NCI-H82 (cell line): ENCODE measurements around the gene LRRC32.

Source experiments
- DNase-seq: peaks from one replicate; lab custom pipeline; 2025; lab: John Stamatoyannopoulos, UW

Gene LRRC32

GRCh38 chr11:76670485-76671236 is at the start of gene LRRC32:
Gene LRRC32, minus strand, starts transcription at chr11:76670747. Its CDS starts 4,793 bp downstream, at chr11:76665954.
- DNase-seq: peak; percentile 22

- no peak for DNase-seq
Observed at GRCh38 chr11:76719686-76720085, 49.1 kb upstream of the LRRC32 start.

GRCh38 chr11:76719281-76719680 is 48.7 kb upstream of the LRRC32 start:
- no peak for DNase-seq

GRCh38 chr11:76717816-76718215 is 47.3 kb upstream of the LRRC32 start:
- no peak for DNase-seq

GRCh38 chr11:76717369-76717768 is 46.8 kb upstream of the LRRC32 start:
- DNase-seq: no peak

- DNase-seq: no peak
Observed at GRCh38 chr11:76716268-76716667, 45.7 kb upstream of the LRRC32 start.

- DNase-seq: no peak
Observed at GRCh38 chr11:76714493-76714892, 43.9 kb upstream of the LRRC32 start.

- no peak for DNase-seq
Observed at GRCh38 chr11:76713499-76713898, 43.0 kb upstream of the LRRC32 start.

- DNase-seq: no peak
Observed at GRCh38 chr11:76712125-76712524, 41.6 kb upstream of the LRRC32 start.

GRCh38 chr11:76709756-76710155 is 39.2 kb upstream of the LRRC32 start:
- no peak for DNase-seq

- no peak for DNase-seq
Observed at GRCh38 chr11:76708972-76709660, 38.6 kb upstream of the LRRC32 start.

GRCh38 chr11:76707293-76707825 is 36.8 kb upstream of the LRRC32 start:
- no peak for DNase-seq

- no peak for DNase-seq
Observed at GRCh38 chr11:76706667-76707066, 36.1 kb upstream of the LRRC32 start.

- no peak for DNase-seq
Observed at GRCh38 chr11:76705826-76706225, 35.3 kb upstream of the LRRC32 start.

GRCh38 chr11:76704171-76704948 is 33.8 kb upstream of the LRRC32 start:
- peak; percentile 83 for DNase-seq

- no peak for DNase-seq
Observed at GRCh38 chr11:76703707-76704106, 33.2 kb upstream of the LRRC32 start.

- peak; percentile 18 for DNase-seq
Observed at GRCh38 chr11:76702336-76703128, 32.0 kb upstream of the LRRC32 start.

GRCh38 chr11:76701294-76702040 is 30.9 kb upstream of the LRRC32 start:
- no peak for DNase-seq

- peak; percentile 84 for DNase-seq
Observed at GRCh38 chr11:76700177-76701100, 29.9 kb upstream of the LRRC32 start.
